NCI-H510A (cell line): ENCODE measurements around the gene RADIL.
"Not testable (repeated sequence)": the region's sequence is repeated elsewhere in the genome, so short reads cannot be mapped to it uniquely, and the experiment has no call there.

Source experiments
- DNase-seq: peaks from one replicate; lab custom pipeline; 2025; lab: John Stamatoyannopoulos, UW

Gene RADIL, protein sequence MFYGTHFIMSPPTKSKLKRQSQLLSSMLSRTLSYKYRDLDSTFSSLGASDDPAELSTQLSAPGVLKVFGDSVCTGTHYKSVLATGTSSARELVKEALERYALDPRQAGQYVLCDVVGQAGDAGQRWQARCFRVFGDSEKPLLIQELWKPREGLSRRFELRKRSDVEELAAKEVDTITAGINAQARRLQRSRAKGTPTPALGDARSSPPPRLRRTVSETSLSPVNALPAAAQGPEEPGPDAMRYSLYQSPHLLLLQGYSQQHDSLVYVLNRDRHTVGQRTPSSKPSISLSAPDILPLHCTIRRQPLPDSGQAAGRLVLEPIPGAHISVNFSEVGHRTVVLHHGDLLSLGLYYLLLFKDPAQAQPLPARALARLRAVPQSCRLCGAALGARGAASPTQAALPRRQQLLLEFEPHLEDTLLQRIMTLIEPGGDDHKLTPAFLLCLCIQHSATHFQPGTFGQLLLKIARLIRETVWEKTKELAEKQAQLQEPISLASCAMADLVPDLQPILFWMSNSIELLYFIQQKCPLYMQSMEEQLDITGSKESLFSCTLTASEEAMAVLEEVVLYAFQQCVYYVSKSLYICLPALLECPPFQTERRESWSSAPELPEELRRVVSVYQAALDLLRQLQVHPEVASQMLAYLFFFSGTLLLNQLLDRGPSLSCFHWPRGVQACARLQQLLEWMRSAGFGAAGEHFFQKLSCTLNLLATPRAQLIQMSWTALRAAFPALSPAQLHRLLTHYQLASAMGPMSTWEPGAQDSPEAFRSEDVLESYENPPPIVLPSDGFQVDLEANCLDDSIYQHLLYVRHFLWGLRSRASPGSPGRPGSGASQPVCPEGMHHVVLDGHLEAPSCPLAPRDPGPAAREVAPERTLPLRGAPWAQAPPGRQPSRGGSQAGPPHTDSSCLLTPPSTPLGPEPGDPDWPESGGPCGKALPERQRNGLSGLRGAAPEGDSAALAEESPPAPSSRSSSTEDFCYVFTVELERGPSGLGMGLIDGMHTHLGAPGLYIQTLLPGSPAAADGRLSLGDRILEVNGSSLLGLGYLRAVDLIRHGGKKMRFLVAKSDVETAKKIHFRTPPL

DNA sequence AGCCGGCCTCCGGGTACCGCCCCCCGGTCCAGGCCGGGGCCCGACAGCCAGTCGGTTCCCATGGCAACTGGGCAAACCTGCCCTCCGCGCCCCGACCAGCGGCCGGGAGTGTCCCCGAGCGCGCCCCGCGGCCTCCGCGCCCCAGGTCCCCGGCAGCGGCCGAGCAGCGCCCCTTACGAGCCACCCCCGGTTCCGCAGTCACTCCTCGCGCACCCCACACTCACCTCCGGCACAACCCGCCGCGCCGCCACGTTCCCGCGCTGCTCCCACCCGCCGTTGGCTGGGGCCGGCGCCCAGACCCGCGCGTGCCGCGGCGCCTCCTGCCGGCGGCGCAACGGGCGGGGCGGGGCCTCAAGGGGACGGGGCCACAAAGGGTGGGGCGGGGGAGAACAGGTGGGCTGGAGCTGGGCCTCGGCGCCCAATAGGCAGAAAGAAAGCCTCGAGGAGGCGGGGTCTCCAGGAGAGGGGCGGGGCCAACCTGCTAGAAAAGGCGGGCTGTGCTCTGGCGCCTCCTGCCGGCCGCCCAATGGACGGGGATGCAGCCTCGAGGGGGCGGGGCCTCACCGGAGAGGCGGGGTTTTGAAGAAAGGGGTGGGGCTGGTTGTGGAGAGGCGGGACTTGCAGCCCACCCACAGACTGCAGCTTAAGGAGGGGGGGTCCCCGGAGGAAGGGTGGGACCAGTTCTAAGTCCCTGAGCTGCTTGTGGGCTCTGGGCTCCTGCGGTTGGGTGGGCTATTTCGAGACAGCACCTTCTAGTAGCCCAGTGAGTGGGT is at the start of gene RADIL:
RADIL (minus strand) TSS at position 345 of the 773 bp plus-strand sequence. CDS start 5,577 bp downstream, outside the sequence.
- peak; percentile 53 for DNase-seq

DNA sequence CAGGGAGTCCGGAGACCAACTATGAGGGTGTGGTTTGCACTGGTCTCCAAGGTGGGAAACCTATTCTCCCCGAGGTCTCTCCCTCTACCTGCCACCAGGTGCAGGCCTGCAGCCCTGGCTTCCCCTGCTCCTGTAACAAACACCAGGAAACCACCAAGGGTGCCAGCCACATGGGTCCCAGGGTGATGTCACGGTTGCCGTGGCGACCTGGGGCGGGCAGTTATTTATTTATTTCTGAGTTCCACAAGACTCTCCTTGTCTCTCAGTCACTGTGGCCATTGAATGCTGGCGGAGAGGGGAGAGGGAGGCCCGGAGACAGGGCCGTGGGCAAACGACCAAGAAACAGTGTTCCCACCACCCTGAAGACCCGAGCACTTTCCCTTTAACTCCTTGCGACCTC is 48.4 kb upstream of the RADIL start:
- DNase-seq = peak; percentile 81

DNA sequence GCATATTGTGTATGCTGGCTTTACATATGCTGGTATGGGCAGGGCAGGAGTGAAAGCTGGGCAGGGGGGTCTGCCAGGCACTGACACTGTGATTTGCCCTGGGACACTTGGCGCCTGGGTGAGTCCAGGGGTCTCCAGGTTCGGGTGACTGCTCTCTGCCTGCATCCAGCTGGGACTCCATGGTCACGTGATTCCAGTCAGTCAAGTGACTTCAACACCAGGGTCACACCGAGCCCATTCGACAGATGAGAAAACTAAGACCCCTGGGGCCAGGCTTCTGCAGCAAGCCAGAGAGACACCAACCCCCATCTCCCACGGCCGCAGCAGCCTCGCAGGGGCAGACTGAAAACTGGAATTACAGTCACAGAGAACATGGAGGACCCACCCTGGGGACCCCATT is 45.5 kb upstream of the RADIL start:
- DNase-seq = no peak

DNA sequence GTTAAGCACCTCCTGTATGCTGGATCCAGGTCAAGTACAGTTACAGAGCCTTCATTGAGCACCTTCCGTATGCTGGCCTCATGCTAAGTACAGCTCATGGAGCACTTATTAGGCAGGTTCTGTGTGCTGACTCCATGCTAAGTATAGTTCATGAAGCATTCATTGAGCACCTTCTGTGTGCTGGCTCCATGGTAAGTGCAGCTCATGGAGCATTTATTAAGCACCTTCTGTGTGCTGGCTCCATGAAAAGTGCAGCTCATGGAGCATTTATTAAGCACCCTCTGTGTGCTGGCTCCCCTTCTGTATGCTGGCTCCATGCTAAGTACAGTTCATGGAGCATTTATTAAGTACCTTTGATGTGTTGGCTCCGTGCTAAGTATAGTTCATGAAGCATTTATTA is 44.9 kb upstream of the RADIL start:
- DNase-seq = no peak

DNA sequence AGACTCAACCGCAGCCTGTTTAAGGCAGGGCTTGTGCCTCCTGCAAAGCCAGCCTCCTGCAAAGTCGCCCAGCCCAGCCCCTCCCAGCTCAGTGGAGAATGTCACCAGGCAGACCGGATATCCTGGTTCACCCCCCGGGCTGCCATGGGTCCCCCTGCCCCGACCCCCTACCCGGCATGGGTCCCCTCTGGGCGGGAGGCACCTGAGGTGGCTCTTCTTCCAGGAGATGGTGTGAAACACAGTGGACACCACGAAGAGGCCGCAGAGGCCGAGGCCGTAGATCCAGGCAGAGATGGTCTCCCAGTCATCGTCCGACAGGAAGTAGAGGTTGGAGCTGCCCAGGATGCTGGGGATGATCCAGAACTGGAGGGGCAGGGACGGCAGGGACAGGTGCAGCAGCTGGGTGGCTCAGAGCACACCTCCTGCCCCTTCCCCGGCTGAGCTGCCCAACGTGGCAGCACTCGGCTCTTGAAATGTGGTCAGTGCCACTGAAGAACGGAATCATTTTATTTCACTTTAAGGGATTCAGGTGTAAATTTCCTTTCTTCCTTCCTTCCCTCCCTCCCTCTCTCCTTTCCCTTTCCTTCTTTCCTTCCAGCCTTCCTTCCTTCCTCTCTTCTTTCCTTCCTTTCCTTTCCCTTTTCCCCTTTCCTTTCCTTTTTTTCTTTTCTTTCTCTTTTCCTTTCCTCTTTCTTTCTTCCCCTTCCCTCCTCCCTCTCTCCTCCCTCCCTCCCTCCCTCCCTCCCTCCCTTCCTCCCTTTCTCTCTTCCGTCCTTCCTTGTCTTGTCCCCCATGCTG is 36.7 kb upstream of the RADIL start:
- DNase-seq = no peak

DNA sequence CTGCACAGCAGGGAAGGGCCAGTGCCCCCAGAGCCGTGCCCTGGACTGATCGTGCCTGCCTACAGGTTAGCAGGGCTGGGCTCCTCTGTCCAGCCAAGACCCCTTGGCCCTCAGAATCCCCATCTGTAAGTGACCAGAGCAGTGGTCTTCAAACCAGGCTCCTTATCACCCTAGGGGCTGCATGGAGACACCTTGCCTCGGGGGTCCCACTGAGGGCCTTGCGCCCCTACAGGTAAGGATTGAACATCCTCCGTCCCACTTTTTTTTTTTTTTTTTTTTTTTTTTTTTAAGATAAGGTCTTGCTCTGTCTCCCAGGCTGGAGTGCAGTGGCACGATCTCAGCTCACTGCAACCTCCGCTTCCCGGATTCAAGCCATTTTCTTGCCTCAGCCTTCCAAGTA is 32.6 kb upstream of the RADIL start:
- DNase-seq = no peak

DNA sequence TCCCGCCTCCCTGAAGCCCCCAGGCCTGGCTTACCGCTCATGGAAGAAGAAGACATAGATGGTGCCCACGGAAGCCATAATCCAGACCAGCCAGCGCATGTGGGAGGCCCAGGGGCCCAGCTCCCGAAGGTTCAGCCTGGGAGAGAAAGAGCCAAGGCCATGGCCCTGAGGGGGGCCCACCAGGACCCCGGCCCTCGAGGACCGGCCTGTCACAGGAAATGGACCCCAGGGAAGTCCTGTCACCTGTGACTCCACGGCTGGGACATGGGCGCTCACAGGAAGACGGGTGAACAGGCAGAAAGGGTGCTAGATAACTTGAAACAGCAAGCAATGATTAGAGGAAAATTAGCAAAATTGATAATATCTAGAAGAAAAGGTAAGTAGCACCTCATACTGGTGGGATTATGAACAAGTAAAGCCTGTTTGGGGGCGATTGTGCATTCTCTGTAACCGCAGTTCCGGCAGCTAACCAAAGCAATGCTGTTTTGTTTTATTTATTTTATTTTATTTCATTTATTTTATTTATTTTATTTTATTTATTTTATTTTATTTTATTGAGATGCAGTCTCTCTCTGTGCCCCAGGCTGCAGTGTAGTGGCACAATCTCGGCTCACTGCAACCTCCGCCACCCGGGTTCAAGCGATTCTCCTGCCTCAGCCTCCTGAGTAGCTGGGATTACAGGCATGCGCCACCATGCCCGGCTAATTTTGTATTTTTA is 27.8 kb upstream of the RADIL start:
- DNase-seq = no peak

DNA sequence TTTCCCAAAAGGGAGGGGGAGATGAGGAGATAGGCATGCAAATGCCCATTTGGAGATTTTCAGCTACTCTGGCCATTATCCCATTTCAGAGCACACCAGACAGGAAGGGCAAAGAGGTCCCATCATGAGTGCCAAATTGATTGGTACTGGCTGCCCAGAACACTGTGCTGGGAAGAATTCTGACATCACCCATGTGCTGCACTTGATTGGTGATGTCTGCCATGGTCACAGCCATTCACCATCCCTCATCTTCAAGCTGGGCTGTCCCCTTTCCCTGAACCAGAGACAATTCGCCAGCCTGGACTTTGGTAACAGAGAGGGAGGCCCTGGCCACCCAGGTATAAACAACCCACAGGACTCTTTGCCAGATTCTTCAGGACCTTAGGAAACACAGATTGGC is 23.2 kb upstream of the RADIL start:
- DNase-seq = no peak

DNA sequence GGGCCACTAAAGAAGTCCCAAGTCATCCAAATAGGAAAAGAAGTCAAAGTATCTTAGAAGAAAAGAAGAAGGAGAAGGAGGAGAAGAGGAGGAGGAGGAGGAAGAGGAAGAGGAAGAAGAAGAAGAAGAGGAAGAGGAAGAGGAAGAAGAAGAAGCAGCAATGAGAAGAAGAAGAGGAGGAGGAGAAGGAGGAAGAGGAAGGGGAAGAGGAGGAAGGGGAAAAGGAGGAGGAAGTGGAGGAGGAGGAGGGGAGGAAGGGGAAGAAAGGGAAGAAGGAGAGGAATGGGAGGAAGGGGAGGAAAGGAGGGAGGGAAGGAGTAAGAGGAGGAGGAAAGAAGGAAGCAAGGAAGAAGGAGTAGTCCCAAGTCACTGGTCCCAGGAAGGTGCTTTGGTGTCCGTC is 21.7 kb upstream of the RADIL start:
- no peak for DNase-seq

DNA sequence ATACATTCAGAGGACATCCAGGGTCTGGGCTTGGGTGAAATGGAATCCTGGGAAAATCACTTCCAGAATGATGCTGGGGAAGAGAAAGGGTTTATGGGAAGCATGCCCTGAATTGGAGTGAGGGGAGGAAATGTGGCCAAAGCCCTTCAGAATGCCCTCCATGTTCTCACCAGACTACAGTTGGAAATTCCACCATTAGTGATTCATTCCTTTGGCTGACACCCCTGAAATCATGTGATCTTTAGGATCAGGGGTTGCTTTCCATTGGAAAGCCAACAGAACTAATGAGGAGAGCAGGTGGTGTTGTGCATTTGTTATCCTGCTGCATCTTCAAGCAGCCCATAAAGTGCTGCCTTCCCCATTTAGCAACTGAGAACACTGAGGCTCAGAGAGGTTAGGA is 20.8 kb upstream of the RADIL start:
- no peak for DNase-seq

DNA sequence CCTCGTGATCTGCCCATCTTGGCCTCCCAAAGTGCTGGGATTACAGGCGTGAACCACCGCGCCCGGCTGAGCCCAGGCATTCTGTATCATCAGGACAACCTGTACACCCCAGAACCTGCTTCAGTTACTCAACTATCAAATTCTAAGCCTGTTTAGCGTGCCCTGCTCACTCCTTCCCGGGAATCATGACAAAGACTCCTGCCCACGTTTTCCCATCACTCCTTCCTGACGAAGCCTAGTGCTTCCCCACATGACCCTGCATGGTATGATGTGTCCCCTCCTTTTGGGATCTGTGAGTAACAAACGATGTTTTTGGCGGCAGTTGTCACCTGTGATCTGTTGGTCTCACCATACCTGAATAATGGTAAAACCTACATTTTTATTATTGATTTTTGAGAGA is 12.2 kb upstream of the RADIL start:
- no peak for DNase-seq

DNA sequence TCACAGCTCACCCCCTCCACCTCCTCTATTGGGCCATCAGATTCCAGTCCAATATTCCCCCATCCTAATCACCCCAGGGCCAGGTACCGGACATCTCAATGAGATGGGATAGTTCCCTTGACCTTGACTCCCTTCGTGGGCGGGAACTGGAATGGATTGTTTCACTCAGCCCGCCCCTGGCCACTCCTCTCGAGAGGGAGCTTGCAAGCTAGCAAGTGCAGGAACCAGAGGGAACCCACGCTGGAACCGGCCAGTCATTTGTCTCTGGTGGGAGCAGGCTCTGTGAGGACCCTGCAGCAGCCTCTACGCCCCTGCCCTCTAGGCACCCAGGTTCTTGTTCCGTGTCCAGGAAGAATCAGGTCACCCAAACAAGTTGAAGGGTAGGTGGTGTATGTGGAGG is 11.0 kb upstream of the RADIL start:
- no peak for DNase-seq

DNA sequence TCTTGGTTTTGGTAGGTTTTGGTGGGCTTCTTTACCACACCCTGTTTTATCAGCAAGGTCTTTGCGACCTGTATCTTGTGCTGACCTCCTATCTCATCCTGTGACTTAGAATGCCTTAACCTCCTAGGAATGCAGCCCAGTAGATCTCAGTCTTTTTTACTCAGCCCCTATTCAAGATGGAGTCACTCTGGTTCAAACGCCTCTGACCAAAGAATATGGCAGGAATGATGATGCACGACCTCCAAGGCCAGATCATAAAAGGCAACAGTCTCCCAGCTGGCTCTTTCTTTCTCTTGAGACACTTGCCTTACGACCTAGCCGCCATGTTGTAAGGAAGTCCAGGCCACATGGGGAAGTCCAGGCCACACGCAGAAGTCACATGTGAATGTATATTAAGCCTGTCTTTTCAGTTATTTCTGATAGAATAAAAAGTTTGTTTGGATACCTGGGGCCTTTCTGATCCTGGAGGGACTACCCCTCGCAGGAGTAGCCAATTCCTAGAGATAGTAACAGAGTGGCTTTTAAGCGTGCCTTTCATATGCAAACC is 10.5 kb upstream of the RADIL start:
- DNase-seq = no peak

DNA sequence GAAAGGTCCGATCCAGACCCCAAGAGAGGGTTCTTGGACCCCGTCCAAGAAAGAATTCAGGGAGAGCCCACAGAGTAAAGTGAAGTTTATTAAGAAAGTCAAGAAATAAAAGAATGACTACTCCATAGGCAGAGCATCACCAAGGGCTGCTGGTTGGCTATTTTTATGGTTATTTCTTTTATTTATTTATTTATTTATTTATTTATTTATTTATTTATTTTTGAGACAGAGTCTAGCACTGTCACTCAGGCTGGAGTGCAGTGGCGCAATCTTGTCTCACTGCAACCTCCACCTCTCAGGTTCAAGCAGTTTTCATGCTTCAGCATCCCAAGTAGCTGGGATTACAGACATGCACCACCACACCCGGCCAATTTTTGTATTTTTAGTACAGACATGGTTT is 9.7 kb upstream of the RADIL start:
- DNase-seq = not testable (repeated sequence)

DNA sequence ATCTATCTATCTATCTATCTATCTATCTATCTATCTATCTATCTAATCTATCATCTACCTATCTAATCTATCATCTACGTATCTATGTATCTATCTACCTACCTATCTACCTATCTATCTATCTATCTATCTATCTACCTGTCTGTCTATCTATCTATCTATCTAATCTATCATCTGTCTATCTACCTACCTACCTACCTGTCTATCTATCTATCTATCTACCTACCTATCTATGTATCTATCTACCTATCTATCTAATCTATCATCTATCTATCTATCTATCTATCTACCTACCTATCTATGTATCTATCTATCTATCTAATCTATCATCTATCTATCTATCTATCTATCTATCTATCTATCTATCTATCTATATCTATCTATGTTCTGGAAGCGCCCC is 8.0 kb upstream of the RADIL start:
- DNase-seq = not testable (repeated sequence)

DNA sequence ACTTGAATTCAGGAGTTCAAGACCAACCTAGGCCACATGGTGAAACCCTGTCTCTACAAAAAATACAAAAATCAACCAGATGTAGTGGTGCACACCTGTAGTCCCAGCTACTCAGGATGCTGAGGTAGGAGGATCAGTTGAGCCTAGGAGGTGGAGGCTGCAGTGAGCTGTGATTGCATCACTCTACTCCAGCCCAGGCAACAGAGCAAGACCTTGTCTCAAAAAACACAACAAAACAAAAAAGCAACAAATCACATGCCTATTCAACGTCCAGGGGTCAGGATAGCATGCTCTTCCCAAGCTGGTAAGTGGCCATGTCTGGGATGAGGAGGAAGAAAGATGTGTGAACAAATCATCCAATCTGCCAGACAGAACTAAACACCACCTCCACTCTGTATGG is 6.2 kb upstream of the RADIL start:
- no peak for DNase-seq

DNA sequence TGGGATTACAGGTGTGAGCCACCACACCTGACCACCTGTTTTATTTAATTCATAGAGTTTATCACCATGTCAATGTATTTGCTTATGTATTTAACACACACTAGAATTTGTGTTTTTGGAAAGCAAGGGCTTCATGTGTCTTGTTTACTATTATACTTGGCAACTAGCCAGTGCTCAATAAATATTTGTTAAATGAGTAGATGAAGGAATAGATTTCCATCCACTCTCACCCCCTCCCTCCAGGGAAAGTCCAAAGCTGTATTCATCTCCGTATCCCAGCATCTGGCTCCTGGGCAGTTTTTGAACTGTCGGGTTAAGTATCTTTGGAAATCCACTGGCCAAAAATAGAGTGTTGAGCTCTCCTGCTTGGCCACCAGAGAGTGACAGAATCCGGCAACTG is 4.6 kb upstream of the RADIL start:
- DNase-seq = no peak

DNA sequence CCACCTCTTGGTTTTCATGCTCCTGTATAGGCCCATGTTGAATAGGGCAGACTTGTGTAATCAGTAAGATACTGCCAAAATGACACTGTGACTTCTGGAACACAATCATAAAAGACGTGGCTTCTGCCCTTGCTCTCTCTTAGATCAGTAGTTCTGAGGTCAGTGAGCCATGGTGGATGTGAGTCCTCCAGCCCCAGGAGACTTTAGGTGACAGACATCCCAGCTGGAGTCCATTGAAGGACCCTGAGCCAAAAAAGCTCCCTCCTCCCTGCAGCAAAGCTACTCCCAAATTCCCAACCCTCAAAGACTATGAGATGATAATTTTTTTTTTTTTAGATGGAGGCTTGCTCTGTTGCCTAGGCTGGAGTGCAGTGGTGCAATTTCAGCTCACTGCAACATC is 3.2 kb upstream of the RADIL start:
- DNase-seq = no peak

DNA sequence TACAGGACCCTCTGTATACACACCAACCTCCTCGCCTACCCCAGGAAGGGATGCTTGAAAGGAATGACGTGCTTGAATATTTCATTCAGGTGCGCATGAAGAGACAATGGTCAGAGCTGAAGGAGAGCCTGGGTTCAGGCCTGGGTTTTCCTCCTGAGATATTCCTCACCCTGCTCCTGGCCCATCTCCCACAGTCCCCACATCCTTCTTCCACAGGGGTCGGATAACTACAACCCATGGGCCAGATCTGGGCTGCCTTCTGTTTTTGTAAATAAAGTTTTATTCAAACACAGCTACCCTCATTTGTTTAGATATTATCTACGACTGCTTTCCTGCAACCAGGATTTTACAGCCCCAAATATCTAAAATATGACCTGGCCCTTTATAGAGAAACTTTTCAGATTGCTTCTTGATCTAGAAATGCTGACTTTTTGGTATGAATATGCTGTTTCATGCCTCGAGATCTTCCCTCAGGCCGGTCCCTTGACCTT is 1.8 kb upstream of the RADIL start:
- DNase-seq = no peak

DNA sequence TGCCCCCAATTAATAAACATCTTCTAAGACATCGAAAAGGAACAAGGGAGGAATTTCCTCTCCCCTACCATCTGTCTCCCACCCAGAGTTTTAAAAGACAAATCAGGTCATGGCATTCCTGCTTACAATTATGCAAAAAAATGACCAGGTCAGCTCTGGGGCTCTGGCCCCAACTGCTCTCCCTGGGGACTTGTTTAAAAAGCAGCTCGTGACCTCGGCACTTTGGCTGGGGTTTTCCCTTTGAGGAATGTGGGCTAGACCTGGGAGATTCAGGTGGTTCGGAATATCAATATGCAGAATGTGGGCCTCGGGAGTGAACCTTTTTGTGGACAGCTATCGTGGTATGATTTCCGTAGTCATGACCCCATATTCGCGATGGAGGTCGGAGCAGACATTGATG is 648 bp upstream of the RADIL start:
- DNase-seq = no peak
